ENCODE data around the gene MPV17. TPM values are rescaled to one million over a fixed set of nuclear protein-coding genes. Genes with fewer than 3 reads are reported as not detected.
"Not testable (repeated sequence)": the region's sequence is repeated elsewhere in the genome, so short reads cannot be mapped to it uniquely, and the experiment has no call there.

Gene MPV17
- total RNA-seq, 1 experiment from 2014 or later, result 51.5 TPM

DNA sequence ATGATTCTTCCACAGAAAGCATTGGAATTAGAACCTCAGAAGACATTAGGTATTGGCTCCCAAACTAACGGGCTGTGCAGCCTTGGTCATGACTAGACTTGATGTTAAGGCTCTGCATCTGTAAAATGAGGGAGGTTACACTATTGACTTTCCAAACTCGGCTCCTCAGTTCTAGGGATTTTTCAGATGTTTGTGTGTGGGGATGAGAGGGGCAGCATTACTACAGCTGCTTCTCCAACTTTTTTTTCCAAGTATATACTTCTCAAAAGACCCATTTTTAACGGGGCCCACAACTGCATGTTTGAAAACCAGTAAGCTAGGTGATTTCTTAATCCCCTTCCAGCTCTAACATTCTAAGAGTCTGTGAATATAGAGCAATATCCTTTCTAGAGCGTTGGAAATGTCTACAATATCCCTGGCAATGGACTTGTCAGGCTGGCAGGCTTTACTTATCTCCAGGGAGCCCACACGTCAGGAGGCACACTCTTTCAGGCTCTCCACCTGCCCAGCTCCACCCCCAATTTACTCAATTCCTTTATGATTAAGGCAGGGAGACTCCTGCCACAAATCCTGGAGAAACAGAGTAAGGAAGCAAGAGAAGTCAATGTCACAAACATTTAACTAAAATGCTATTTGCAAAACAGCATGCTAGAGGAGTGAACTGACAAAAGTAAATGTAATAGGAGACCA lies 844 bp upstream of the MPV17 start:
- TF ChIP-seq GABPB1 (CRISPR knock-in tag; IDR thresholded peaks at IDR 0.05), result no peak
- TF ChIP-seq EMX1 (CRISPR knock-in tag; IDR thresholded peaks at IDR 0.05), result no peak
- TF ChIP-seq NFATC4 (CRISPR knock-in tag; IDR thresholded peaks at IDR 0.05), result no peak
- no peak for TF ChIP-seq NR2C2 (CRISPR knock-in tag; IDR thresholded peaks at IDR 0.05)
- TF ChIP-seq, protein P1, sequence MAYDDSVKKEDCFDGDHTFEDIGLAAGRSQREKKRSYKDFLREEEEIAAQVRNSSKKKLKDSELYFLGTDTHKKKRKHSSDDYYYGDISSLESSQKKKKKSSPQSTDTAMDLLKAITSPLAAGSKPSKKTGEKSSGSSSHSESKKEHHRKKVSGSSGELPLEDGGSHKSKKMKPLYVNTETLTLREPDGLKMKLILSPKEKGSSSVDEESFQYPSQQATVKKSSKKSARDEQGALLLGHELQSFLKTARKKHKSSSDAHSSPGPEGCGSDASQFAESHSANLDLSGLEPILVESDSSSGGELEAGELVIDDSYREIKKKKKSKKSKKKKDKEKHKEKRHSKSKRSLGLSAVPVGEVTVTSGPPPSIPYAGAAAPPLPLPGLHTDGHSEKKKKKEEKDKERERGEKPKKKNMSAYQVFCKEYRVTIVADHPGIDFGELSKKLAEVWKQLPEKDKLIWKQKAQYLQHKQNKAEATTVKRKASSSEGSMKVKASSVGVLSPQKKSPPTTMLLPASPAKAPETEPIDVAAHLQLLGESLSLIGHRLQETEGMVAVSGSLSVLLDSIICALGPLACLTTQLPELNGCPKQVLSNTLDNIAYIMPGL (CRISPR knock-in tag; IDR thresholded peaks at IDR 0.05), result no peak
- no peak for TF ChIP-seq ARID4B (CRISPR knock-in tag; IDR thresholded peaks at IDR 0.05; ENCODE audit: borderline replicate concordance)
- TF ChIP-seq, protein P2, sequence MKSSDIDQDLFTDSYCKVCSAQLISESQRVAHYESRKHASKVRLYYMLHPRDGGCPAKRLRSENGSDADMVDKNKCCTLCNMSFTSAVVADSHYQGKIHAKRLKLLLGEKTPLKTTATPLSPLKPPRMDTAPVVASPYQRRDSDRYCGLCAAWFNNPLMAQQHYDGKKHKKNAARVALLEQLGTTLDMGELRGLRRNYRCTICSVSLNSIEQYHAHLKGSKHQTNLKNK (CRISPR knock-in tag; IDR thresholded peaks at IDR 0.05), result no peak
- no peak for ATAC-seq
- H3K36me3 Mint-ChIP-seq, result peaks cover 28% of the 10 kb centered on the region
- H3K27me3 Mint-ChIP-seq (ENCODE audit: low read depth), result no peaks in the 10 kb centered on the region
- POLR2A ChIA-PET, result interaction anchor here (0.7 to 1.3 kb wide), 2 partner anchors 11 to 103 kb away, joined by 3 read pairs; no protein-coding TSS in a partner anchor
- H3K4me1 Mint-ChIP-seq, result peaks cover 11% of the 10 kb centered on the region
- peak overlapping the region; percentile 94 for H3K27ac Mint-ChIP-seq
- no peak for DNase-seq (ENCODE audit: low spot score)
- peak overlapping the region; percentile 99 for H3K4me3 Mint-ChIP-seq
- CTCF ChIA-PET, result interaction anchor here (1.1 to 2.1 kb wide), 2 partner anchors 22 to 73 kb away, joined by 4 to 7 read pairs; no protein-coding TSS in a partner anchor
- H3K9me3 Mint-ChIP-seq, result no peaks in the 10 kb centered on the region

DNA sequence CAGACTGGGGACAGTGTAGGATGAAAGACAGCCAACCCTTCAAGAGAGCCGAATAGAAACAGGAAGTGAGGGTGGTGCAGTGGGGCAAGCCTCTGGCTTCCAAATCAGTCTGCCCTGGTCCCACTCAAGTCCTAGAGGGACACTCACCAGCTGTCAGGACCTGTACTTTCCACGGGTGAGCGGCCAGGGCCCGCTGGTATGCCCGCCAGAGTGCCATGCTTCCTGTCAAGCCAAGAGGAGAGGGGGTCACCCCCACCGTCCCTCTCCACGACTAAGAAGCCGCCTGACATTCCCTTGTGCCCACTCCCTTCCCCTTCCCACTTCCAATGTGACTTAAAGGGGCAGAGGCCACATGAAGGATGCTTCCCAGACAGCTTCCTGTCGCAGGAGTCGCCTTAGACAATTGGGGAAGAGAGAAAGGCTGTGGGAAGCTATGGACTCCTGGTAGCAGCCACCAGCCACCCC lies 564 bp downstream of the MPV17 start:
- ChIA-PET CTCF (interaction anchor here (1.0 to 1.6 kb wide), 4 partner anchors 14 to 47 kb away, joined by 3 to 7 read pairs (median 4); partner anchors contain the start of gene UCN), POLR2A (interaction anchor here (0.5 to 1.1 kb wide), 4 partner anchors 15 to 69 kb away, joined by 3 to 4 read pairs (median 3); partner anchors contain the start of genes EIF2B4 and UCN)
- TF ChIP-seq, protein P1 (CRISPR knock-in tag; IDR thresholded peaks at IDR 0.05), result 0 out of 2 replicates have a peak, but pooled peaks have one; percentile 39
- TF ChIP-seq E2F5 (CRISPR knock-in tag; IDR thresholded peaks at IDR 0.05), result no peak
- DNase-seq (ENCODE audit: low spot score), result no peak
- H3K27ac Mint-ChIP-seq, result no peak overlapping the region
- peaks cover 11% of the 10 kb centered on the region for H3K4me1 Mint-ChIP-seq
- H3K4me3 Mint-ChIP-seq, result peak overlapping the region; percentile 99
- H3K9me3 Mint-ChIP-seq, result no peaks in the 10 kb centered on the region
- H3K36me3 Mint-ChIP-seq, result peaks cover 17% of the 10 kb centered on the region
- no peak for ATAC-seq
- H3K27me3 Mint-ChIP-seq (ENCODE audit: low read depth), result no peaks in the 10 kb centered on the region

- ChIA-PET POLR2A (no interaction called here), CTCF (interaction anchor here (0.7 to 2.0 kb wide), 11 partner anchors 12 to 48 kb away, joined by 3 to 9 read pairs (median 3); partner anchors contain the start of gene UCN)
- peak overlapping the region; percentile 90 for H3K27ac Mint-ChIP-seq
- no peaks in the 10 kb centered on the region for H3K27me3 Mint-ChIP-seq (ENCODE audit: low read depth)
- peak; percentile 49 for ATAC-seq
- DNase-seq (ENCODE audit: low spot score), result peak; percentile 37
- H3K36me3 Mint-ChIP-seq, result peaks cover 5% of the 10 kb centered on the region
- TF ChIP-seq FOXK1 (CRISPR knock-in tag; IDR thresholded peaks at IDR 0.05) (no peak), ZNF121 (CRISPR knock-in tag; IDR thresholded peaks at IDR 0.05) (0 out of 2 replicates have a peak, but pooled peaks have one; percentile 27), GABPB1 (CRISPR knock-in tag; IDR thresholded peaks at IDR 0.05) (peak; percentile 77)
- no peaks in the 10 kb centered on the region for H3K9me3 Mint-ChIP-seq
- peak overlapping the region; percentile 99 for H3K4me3 Mint-ChIP-seq
- peaks cover 14% of the 10 kb centered on the region for H3K4me1 Mint-ChIP-seq
Observed at GRCh38 chr2:27320958-27321543, 1.8 kb downstream of the MPV17 start.

- peaks cover 17% of the 10 kb centered on the region for H3K4me1 Mint-ChIP-seq
- ATAC-seq; POLR2A ChIA-PET; H3K27ac Mint-ChIP-seq; H3K27me3 Mint-ChIP-seq (ENCODE audit: low read depth); H3K4me3 Mint-ChIP-seq; H3K9me3 Mint-ChIP-seq; DNase-seq (ENCODE audit: low spot score); H3K36me3 Mint-ChIP-seq: not testable (repeated sequence)
- CTCF ChIA-PET, result interaction anchor here (0.6 to 2.2 kb wide), 5 partner anchors 17 to 233 kb away, joined by 3 to 5 read pairs (median 3); partner anchors contain the start of genes KHK and TRIM54
Observed at GRCh38 chr2:27319839-27320238, 3.1 kb downstream of the MPV17 start.
